Adrenal gland (tissue), 5 donors: Measurements from ENCODE around the gene PIEZO2.

Experiments
- POLR2A ChIP-seq, 2 donors: fragments of 450-650 bp; IDR thresholded peaks; one replicate each; pipeline ENCODE4 v1.6.1; 2017; ENCODE audit warnings: antibody characterized with exemption in 2 of 2, mild to moderate bottlenecking in 2 of 2, moderate library complexity in 1 of 2
- TF ChIP-seq, protein P1 (sequence below), 6 experiments: fragments of 450-650 bp in 4 of 6; fragments of 200-600 bp in 2 of 6; sonication (generic) in 1 of 6; IDR thresholded peaks; 1 replicate in 5 of 6; 2 replicates in 1 of 6; pipeline versions ENCODE4 v1.5.1 to v1.8.0; 2016 to 2021; ENCODE audit warnings: antibody characterized with exemption in 6 of 6, mild to moderate bottlenecking in 2 of 6, moderate library complexity in 1 of 6
- donor health status: DM: no; HTN: no; CAD: no.

DNA sequence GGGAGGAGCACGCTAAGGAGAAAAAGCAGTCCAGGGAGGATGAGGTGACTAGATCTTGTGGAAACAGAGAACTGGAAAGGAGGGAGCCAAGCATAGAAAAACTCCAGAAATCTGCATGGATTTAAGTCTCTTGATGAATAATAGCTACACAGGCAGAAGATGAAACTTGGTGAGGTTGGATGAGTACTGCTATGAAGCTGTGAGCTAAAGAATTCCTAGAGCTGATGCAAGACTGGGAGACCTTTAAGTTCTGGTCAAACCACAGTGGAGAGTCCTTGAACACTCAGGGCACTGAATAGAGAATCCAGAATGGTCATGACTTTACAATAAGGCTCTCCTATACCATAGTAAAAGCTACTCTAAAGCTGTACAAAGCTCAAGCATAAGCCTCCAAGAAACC is 18.4 kb upstream of the PIEZO2 start:
- no peak for TF ChIP-seq POLR2A (IDR thresholded peaks at IDR 0.05)
- TF ChIP-seq, protein P1, sequence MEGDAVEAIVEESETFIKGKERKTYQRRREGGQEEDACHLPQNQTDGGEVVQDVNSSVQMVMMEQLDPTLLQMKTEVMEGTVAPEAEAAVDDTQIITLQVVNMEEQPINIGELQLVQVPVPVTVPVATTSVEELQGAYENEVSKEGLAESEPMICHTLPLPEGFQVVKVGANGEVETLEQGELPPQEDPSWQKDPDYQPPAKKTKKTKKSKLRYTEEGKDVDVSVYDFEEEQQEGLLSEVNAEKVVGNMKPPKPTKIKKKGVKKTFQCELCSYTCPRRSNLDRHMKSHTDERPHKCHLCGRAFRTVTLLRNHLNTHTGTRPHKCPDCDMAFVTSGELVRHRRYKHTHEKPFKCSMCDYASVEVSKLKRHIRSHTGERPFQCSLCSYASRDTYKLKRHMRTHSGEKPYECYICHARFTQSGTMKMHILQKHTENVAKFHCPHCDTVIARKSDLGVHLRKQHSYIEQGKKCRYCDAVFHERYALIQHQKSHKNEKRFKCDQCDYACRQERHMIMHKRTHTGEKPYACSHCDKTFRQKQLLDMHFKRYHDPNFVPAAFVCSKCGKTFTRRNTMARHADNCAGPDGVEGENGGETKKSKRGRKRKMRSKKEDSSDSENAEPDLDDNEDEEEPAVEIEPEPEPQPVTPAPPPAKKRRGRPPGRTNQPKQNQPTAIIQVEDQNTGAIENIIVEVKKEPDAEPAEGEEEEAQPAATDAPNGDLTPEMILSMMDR (IDR thresholded peaks at IDR 0.05): no peak
